BLaER1 treated with 17β-estradiol and CSF1 and Interleukin-3, amounts not matched to agents 10 nM and 100 nM (cell line): ENCODE measurements around the gene ZNF804A.

Source experiments
- H3K27ac ChIP-seq, 11 experiments: shearing (Covaris generic); formaldehyde crosslinking; 2 replicates each; pipeline ENCODE4 v1.8.1; 2022
- H3K27me3 ChIP-seq, 11 experiments: shearing (Covaris generic); formaldehyde crosslinking; 2 replicates each; pipeline ENCODE4 v1.8.1; 2022
- H3K36me3 ChIP-seq, 11 experiments: shearing (Covaris generic); formaldehyde crosslinking; 2 replicates each; pipeline ENCODE4 v1.8.1; 2022
- H3K4me1 ChIP-seq, 10 experiments: shearing (Covaris generic); formaldehyde crosslinking; 2 replicates each; pipeline ENCODE4 v1.8.1; 2022
- H3K4me2 ChIP-seq, 11 experiments: shearing (Covaris generic); formaldehyde crosslinking; 2 replicates each; pipeline ENCODE4 v1.8.1; 2022
- H3K4me3 ChIP-seq, 10 experiments: shearing (Covaris generic); formaldehyde crosslinking; 2 replicates each; pipeline ENCODE4 v1.8.1; 2022
- H3K9ac ChIP-seq, 11 experiments: shearing (Covaris generic); formaldehyde crosslinking; 2 replicates each; pipeline ENCODE4 v1.8.1; 2022
- H3K9me3 ChIP-seq, 11 experiments: shearing (Covaris generic); formaldehyde crosslinking; replicated peaks in 1 of 11; 2 replicates each; pipeline ENCODE4 v1.8.1; 2022
- H4K20me1 ChIP-seq, 11 experiments: shearing (Covaris generic); formaldehyde crosslinking; 2 replicates each; pipeline ENCODE4 v1.8.1; 2022
- Cebpa-rat ChIP-seq, 11 experiments: shearing (Covaris generic); IDR thresholded peaks; 2 replicates each; pipeline ENCODE4 v1.8.1; 2022

The ZNF804A gene

GRCh38 chr2:184765112-184765895, 167.0 kb downstream of the ZNF804A start:
- no peak overlapping the region for H3K4me2 ChIP-seq
- no peaks in the 10 kb centered on the region for H3K4me1 ChIP-seq
- H3K9me3 ChIP-seq = no peaks in the 10 kb centered on the region
- no peak overlapping the region for H3K9ac ChIP-seq
- H4K20me1 ChIP-seq = no peaks in the 10 kb centered on the region
- no peak for TF ChIP-seq Cebpa-rat (IDR thresholded peaks at IDR 0.05)
- H3K27me3 ChIP-seq = no peaks in the 10 kb centered on the region
- H3K36me3 ChIP-seq = no peaks in the 10 kb centered on the region
- H3K27ac ChIP-seq = no peak overlapping the region
- H3K4me3 ChIP-seq = no peak overlapping the region

- TF ChIP-seq Cebpa-rat (IDR thresholded peaks at IDR 0.05) = no peak
- Histone ChIP-seq H4K20me1 (no peaks in the 10 kb centered on the region), H3K9me3 (no peaks in the 10 kb centered on the region), H3K27me3 (no peaks in the 10 kb centered on the region), H3K4me1 (no peaks in the 10 kb centered on the region), H3K4me2 (no peak overlapping the region), H3K36me3 (no peaks in the 10 kb centered on the region), H3K4me3 (no peak overlapping the region), H3K27ac (no peak overlapping the region), H3K9ac (no peak overlapping the region)
Observed at GRCh38 chr2:184767059-184767458, 168.7 kb downstream of the ZNF804A start.

- Histone ChIP-seq H3K27ac (no peak overlapping the region), H3K4me3 (no peak overlapping the region), H4K20me1 (no peaks in the 10 kb centered on the region), H3K27me3 (no peaks in the 10 kb centered on the region), H3K9ac (no peak overlapping the region), H3K4me1 (no peaks in the 10 kb centered on the region), H3K9me3 (no peaks in the 10 kb centered on the region), H3K36me3 (no peaks in the 10 kb centered on the region), H3K4me2 (no peak overlapping the region)
- no peak for TF ChIP-seq Cebpa-rat (IDR thresholded peaks at IDR 0.05)
Observed at GRCh38 chr2:184769023-184769422, 170.7 kb downstream of the ZNF804A start.

GRCh38 chr2:184769686-184770085, 171.4 kb downstream of the ZNF804A start:
- no peaks in the 10 kb centered on the region for H3K9me3 ChIP-seq
- H4K20me1 ChIP-seq = no peaks in the 10 kb centered on the region
- no peaks in the 10 kb centered on the region for H3K27me3 ChIP-seq
- no peak overlapping the region for H3K4me3 ChIP-seq
- no peak overlapping the region for H3K9ac ChIP-seq
- no peak overlapping the region for H3K4me2 ChIP-seq
- no peaks in the 10 kb centered on the region for H3K36me3 ChIP-seq
- no peak for TF ChIP-seq Cebpa-rat (IDR thresholded peaks at IDR 0.05)
- H3K4me1 ChIP-seq = no peaks in the 10 kb centered on the region
- H3K27ac ChIP-seq = no peak overlapping the region

- no peak overlapping the region for H3K4me2 ChIP-seq
- H3K36me3 ChIP-seq = no peaks in the 10 kb centered on the region
- no peaks in the 10 kb centered on the region for H4K20me1 ChIP-seq
- no peaks in the 10 kb centered on the region for H3K4me1 ChIP-seq
- no peak overlapping the region for H3K27ac ChIP-seq
- TF ChIP-seq Cebpa-rat (IDR thresholded peaks at IDR 0.05) = peak in 3 of 11 experiments; percentile 33 to 76 (median 74); a peak in 4 of 22 replicates
- H3K9me3 ChIP-seq = no peaks in the 10 kb centered on the region
- H3K27me3 ChIP-seq = no peaks in the 10 kb centered on the region
- no peak overlapping the region for H3K9ac ChIP-seq
- H3K4me3 ChIP-seq = no peak overlapping the region
Observed at GRCh38 chr2:184779777-184780176, 181.4 kb downstream of the ZNF804A start.

- Histone ChIP-seq H3K9ac (no peak overlapping the region), H3K36me3 (no peaks in the 10 kb centered on the region), H3K9me3 (no peaks in the 10 kb centered on the region), H3K4me1 (no peaks in the 10 kb centered on the region), H3K4me3 (no peak overlapping the region), H4K20me1 (no peaks in the 10 kb centered on the region), H3K4me2 (no peak overlapping the region), H3K27ac (no peak overlapping the region), H3K27me3 (no peaks in the 10 kb centered on the region)
- no peak for TF ChIP-seq Cebpa-rat (IDR thresholded peaks at IDR 0.05)
Observed at GRCh38 chr2:184780384-184780783, 182.1 kb downstream of the ZNF804A start.

GRCh38 chr2:184780944-184781343, 182.6 kb downstream of the ZNF804A start:
- Histone ChIP-seq H3K27ac (no peak overlapping the region), H3K4me1 (no peaks in the 10 kb centered on the region), H4K20me1 (no peaks in the 10 kb centered on the region), H3K36me3 (no peaks in the 10 kb centered on the region), H3K4me3 (no peak overlapping the region), H3K27me3 (no peaks in the 10 kb centered on the region), H3K9ac (no peak overlapping the region), H3K9me3 (no peaks in the 10 kb centered on the region), H3K4me2 (no peak overlapping the region)
- no peak for TF ChIP-seq Cebpa-rat (IDR thresholded peaks at IDR 0.05)

- Histone ChIP-seq H3K4me2 (no peak overlapping the region), H3K9me3 (no peaks in the 10 kb centered on the region), H3K9ac (no peak overlapping the region), H3K4me3 (no peak overlapping the region), H3K27me3 (no peaks in the 10 kb centered on the region), H3K27ac (no peak overlapping the region), H3K36me3 (no peaks in the 10 kb centered on the region), H4K20me1 (no peaks in the 10 kb centered on the region), H3K4me1 (no peaks in the 10 kb centered on the region)
- no peak for TF ChIP-seq Cebpa-rat (IDR thresholded peaks at IDR 0.05)
Observed at GRCh38 chr2:184783576-184783975, 185.2 kb downstream of the ZNF804A start.

- Histone ChIP-seq H3K4me2 (no peak overlapping the region), H3K9me3 (no peaks in the 10 kb centered on the region; a peak in 1 of 22 replicates), H3K4me1 (no peaks in the 10 kb centered on the region), H3K9ac (no peak overlapping the region), H3K36me3 (no peaks in the 10 kb centered on the region), H4K20me1 (no peaks in the 10 kb centered on the region), H3K4me3 (no peak overlapping the region), H3K27me3 (no peaks in the 10 kb centered on the region), H3K27ac (no peak overlapping the region)
- no peak for TF ChIP-seq Cebpa-rat (IDR thresholded peaks at IDR 0.05)
Observed at GRCh38 chr2:184793176-184793575, 194.8 kb downstream of the ZNF804A start.

GRCh38 chr2:184799379-184799778, 201.1 kb downstream of the ZNF804A start:
- no peaks in the 10 kb centered on the region for H3K4me1 ChIP-seq
- H3K9ac ChIP-seq = no peak overlapping the region
- no peak for TF ChIP-seq Cebpa-rat (IDR thresholded peaks at IDR 0.05)
- no peaks in the 10 kb centered on the region for H4K20me1 ChIP-seq
- H3K36me3 ChIP-seq = no peaks in the 10 kb centered on the region
- no peak overlapping the region for H3K27ac ChIP-seq
- no peaks in the 10 kb centered on the region for H3K27me3 ChIP-seq
- no peak overlapping the region for H3K4me2 ChIP-seq
- no peaks in the 10 kb centered on the region for H3K9me3 ChIP-seq
- H3K4me3 ChIP-seq = no peak overlapping the region
